HG02870 (cell line): ENCODE measurements around the gene ITGA3.

ENCODE experiments used
- ATAC-seq: cut with Tn5 transposase; IDR thresholded peaks from one replicate; pipeline ENCODE4 v1.9.1; 2021; ENCODE audit warnings: mild to moderate bottlenecking, moderate library complexity; ENCODE audit not compliant: unreplicated experiment

Gene ITGA3

GRCh38 chr17:50106393-50107131 lies 50.7 kb downstream of the ITGA3 start:
- no peak for ATAC-seq

DNA sequence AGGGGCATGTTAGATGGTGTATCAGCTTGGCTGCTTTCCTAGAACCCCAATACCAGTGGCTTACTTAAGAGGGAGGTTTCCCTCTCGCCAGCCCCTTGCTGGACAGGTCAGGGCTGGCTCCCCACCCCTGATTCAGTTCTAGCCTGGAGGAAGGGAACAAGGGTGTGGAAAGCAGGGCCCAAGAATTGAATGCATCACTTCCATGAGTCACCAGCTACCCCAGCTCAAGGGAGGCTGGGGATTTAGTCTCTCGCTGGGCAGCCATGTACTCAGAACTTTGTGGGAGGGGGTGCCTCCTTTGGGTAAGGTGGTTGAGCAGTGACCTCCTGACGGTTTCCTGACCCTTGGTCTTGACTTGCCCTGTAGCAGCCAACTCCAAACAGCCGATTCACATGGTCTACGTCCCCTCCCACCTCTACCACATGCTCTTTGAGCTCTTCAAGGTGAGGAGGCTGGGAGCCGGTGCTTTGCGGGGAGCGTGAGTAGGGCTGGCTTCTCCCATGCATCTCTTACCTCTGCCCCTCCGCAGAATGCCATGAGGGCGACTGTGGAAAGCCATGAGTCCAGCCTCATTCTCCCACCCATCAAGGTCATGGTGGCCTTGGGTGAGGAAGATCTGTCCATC lies 52.0 kb downstream of the ITGA3 start:
- ATAC-seq, result no peak

- no peak for ATAC-seq
These were observed 52.6 kb downstream of the ITGA3 start for GRCh38 chr17:50108556-50108955.

DNA sequence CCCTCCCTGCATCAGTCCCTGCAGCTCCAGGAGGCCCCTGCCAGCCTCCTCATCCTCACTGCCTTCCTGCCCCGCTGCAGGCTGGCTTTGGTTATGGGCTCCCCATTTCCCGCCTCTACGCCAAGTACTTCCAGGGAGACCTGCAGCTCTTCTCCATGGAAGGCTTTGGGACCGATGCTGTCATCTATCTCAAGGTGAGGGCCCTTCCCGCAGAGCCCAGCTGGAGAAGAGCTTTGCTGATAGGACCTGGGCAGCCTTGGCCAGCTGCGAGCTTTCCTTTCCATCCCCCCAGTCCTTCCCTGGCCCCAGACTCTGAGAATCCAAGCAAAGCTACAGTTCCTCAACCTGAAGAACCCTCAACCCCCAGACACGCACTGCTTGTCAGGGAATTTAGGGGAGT lies 53.3 kb downstream of the ITGA3 start:
- ATAC-seq, result no peak

DNA sequence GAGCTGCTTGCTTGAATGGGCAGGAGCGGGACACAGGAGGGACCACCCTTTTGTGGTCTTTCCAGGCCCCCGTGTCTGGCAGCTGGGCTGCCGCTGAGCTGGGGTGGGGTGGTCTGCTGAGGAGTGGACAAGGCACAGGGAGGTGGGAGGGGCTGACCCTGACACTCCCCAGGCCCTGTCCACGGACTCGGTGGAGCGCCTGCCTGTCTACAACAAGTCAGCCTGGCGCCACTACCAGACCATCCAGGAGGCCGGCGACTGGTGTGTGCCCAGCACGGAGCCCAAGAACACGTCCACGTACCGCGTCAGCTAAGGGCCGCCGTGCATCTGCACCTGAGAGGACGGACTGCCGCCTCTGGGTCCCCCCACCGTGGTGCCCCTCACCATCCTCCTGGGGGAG lies 53.9 kb downstream of the ITGA3 start:
- no peak for ATAC-seq

GRCh38 chr17:50110591-50111349 lies 54.9 kb downstream of the ITGA3 start:
- ATAC-seq, result no peak

- no peak for ATAC-seq
These were observed 56.1 kb downstream of the ITGA3 start for GRCh38 chr17:50111673-50112655.

DNA sequence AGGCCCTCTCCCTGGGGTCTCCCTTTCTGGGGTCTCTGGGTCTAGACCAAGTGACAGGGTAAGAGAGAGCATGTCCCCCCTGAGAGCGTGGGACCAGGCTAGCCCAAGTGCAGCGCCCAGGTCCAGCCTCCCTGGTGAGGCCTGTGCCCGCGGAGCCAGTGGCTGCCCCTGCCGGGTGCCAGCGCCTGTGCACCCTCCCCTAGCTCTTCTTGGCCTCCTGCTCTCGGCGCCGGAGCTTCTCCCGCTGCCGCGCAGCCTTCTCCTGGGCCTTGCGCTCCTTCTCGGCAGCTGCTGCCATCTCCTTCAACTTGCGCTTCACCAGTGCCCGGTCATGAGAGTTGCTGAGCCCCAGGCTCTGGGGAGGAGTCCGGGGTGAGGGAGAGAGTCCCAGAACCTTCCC lies 56.8 kb downstream of the ITGA3 start:
- no peak for ATAC-seq

GRCh38 chr17:50113624-50114320 lies 57.9 kb downstream of the ITGA3 start:
- no peak for ATAC-seq

DNA sequence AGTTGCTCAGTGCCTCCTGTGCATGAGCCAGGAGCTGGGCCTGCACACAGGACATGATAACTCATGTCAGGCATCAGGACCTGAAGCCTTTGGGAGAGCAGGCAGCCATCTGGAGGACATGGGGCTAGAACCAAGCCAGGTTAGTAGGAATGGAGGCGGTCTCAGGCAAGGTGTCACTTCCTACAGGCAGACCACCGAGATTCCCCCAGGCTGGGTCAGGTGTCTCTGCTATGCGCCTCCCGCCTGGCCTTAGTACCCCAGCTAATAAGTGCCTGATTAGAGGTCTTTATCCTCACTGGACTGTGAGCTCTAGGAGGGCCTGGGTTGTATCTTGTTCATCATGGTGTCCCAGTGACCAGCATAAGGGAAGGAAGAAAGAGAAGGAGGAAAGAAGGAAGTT lies 58.5 kb downstream of the ITGA3 start:
- no peak for ATAC-seq

GRCh38 chr17:50114849-50115357 lies 59.0 kb downstream of the ITGA3 start:
- ATAC-seq, result no peak

- no peak for ATAC-seq
These were observed 59.8 kb downstream of the ITGA3 start for GRCh38 chr17:50115756-50116155.

- no peak for ATAC-seq
These were observed 61.5 kb downstream of the ITGA3 start for GRCh38 chr17:50117202-50118051.

DNA sequence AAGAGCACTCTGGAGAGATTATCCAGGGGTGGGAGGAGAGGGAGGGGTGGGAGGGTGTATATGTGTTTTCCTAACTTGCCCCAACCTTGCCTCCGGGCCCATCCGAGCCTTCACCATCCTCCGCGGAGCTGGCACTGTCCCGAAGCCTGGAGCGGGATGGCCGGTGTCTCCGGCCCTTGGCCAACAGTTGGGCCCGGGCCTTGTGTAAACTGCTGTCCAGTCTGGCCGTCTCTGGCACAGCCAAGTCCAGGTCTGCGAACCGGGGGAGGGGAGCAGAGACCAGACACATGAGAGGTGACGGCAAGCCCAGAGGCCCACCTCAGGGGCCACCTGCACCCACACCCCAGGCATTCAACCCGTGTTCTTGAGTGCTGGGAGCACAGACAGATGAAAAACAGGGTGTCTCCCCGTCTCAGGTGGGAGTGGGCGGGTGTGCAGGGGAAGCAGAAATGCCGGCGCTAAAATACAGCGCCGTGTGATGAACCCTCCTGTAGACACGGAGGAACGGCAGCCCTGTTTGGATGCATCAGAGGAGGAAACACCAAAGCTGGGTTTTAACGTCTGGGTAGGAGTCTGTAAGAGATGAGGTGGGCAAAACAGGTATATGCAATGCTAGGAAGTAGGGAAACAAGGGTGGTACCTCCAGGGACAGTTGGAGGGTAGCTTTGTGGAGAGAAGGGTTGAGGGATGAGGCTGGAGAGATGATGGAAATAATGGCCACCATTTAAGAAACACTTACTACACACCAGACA lies 62.3 kb downstream of the ITGA3 start:
- no peak for ATAC-seq

- ATAC-seq, result no peak
These were observed 62.9 kb downstream of the ITGA3 start for GRCh38 chr17:50118828-50119218.

DNA sequence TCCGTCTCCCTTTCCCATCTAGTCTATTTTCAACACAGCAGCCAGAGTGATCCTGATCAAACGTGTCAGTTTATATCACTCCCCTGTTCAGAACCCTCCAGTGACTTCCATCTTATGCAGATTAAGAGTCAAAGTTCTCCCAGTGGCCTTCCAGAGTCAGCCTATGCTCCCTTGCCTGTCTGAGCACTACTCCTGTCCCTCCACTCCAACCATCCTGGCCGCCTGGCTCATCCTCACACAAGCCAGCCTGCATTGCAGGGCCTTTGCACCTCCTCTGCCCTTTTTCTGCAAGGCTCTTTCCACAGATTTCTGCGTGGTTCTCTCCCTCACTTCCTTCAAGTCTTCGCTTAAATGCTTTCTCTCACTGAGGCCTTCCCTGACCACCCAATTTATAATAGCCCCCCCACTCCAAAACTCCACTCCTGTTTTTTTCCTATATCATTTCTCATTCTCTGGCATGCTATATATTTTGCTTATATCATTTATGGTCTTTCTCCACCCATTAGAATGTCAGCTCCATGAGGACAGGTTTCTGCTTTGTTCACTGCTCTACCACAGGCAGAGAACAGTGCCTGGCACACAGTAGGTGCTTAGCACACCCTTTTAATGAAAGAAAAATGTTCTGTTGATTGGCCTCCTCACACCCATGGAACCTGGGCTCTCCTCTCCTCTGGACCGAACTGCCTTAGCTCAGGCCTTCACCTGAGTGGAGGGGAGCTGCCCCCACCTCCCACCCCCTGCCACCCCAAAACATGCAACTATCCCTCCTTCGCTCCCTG lies 64.8 kb downstream of the ITGA3 start:
- ATAC-seq, result no peak

DNA sequence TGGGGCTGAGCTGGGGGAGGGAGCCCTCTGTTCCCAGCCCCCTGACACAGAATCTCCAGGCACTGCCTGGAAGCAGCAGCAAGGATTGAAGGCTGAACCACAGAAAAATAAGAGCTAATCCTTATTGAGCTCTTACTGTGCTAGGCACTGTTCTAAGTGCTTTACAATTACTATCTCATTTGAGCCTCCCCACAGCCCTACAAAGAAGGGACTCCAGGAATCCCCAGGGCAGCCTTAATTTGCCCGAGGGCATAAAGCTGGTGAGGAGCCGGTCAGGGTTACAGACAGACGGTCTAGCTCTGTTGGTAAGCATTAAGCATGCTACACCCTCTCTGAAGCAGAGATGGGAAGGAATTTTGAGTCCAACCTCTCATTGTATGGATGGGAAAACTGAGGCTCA lies 67.0 kb downstream of the ITGA3 start:
- no peak for ATAC-seq
